Natural killer cell (primary cell): Measurements from ENCODE around the gene NFKBIB. TPM values are rescaled to one million over a fixed set of nuclear protein-coding genes. Genes with fewer than 3 reads are reported as not detected.

Source experiments
- ATAC-seq, 3 donors: fragments of 150-1000 bp in 2 of 3; fragments of 200-7000 bp in 1 of 3; cut with Tn5 transposase; 1 replicate in 1 of 3; 2 replicates in 2 of 3; pipeline ENCODE4 v1.10.0; 2021; ENCODE audit warnings: mild to moderate bottlenecking in 2 of 3, moderate library complexity in 2 of 3
- DNase-seq, 2 donors: peaks; one replicate each; pipeline versions ENCODE4 v3.0.0 to v3.0.0-alpha.2; 2013 to 2021; ENCODE audit warnings: mixed read lengths in 1 of 2
- H3K27ac ChIP-seq: one replicate; pipeline ENCODE4 v1.5.1; 2013; ENCODE audit warnings: mild to moderate bottlenecking, low read length
- H3K27me3 ChIP-seq: one replicate; pipeline ENCODE4 v1.6.1; 2013; ENCODE audit warnings: low read length; ENCODE audit not compliant: control insufficient read depth, insufficient read depth
- H3K36me3 ChIP-seq: one replicate; pipeline ENCODE4 v1.6.1; 2013; ENCODE audit warnings: low read length; ENCODE audit not compliant: control insufficient read depth, insufficient read depth
- H3K4me1 ChIP-seq: one replicate; pipeline ENCODE4 v1.6.1; 2013; ENCODE audit warnings: low read length; ENCODE audit not compliant: control insufficient read depth, insufficient read depth
- H3K4me3 ChIP-seq: one replicate; pipeline ENCODE4 v1.5.1; 2013; ENCODE audit warnings: low read length
- H3K9me3 ChIP-seq: one replicate; pipeline ENCODE4 v1.6.1; 2013; ENCODE audit warnings: low read length; ENCODE audit not compliant: control insufficient read depth, insufficient read depth
- H3K27ac Mint-ChIP-seq, 2 donors: one replicate each; pipeline ENCODE4 v1.8.0; 2022; ENCODE audit warnings: mild to moderate bottlenecking in 2 of 2, mixed read lengths in 2 of 2, moderate library complexity in 1 of 2
- H3K27me3 Mint-ChIP-seq, 2 donors: one replicate each; pipeline ENCODE4 v1.8.0; 2022; ENCODE audit warnings: low read depth in 2 of 2, mixed read lengths in 2 of 2
- H3K36me3 Mint-ChIP-seq: one replicate; pipeline ENCODE4 v1.8.0; 2022; ENCODE audit warnings: mixed read lengths
- H3K4me1 Mint-ChIP-seq, 2 donors: one replicate each; pipeline ENCODE4 v1.8.0; 2022; ENCODE audit warnings: mixed read lengths in 2 of 2
- H3K4me3 Mint-ChIP-seq: one replicate; pipeline ENCODE4 v1.8.0; 2022; ENCODE audit warnings: mild to moderate bottlenecking, moderate library complexity, mixed read lengths
- H3K9me3 Mint-ChIP-seq, 2 donors: one replicate each; pipeline ENCODE4 v1.8.0; 2022; ENCODE audit warnings: mixed read lengths in 2 of 2
- CTCF ChIP-seq: fragments of 200-600 bp; IDR thresholded peaks from one replicate; pipeline ENCODE4 v1.8.0; 2022; ENCODE audit warnings: antibody characterized with exemption
- WGBS: methylation state at CpG from one replicate; pipeline ENCODE4 v1.1.7; 2013; ENCODE audit warnings: missing lambda C conversion rate; ENCODE audit not compliant: insufficient coverage; 5-methylcytosine and 5-hydroxymethylcytosine counted together
- intact Hi-C: fragments of 100-400 bp; cut with micrococcal nuclease; formaldehyde crosslinking; loops from one replicate; pipeline ENCODE4 v1.14.2; 2022
- total RNA-seq, 4 donors: library from RNA; stranded (reverse); fragments of 120-200 nt in 1 of 4; gene quantifications; one replicate each; pipeline versions ENCODE4 v1.2.3 to v1.2.4, GENCODE V29; 2013 to 2022

The NFKBIB gene
- total RNA-seq, 3 donors from 2014 or later (not counting 1 experiment from before 2014, with no cell fraction given) = 78.0 to 125 (median 118) TPM

DNA sequence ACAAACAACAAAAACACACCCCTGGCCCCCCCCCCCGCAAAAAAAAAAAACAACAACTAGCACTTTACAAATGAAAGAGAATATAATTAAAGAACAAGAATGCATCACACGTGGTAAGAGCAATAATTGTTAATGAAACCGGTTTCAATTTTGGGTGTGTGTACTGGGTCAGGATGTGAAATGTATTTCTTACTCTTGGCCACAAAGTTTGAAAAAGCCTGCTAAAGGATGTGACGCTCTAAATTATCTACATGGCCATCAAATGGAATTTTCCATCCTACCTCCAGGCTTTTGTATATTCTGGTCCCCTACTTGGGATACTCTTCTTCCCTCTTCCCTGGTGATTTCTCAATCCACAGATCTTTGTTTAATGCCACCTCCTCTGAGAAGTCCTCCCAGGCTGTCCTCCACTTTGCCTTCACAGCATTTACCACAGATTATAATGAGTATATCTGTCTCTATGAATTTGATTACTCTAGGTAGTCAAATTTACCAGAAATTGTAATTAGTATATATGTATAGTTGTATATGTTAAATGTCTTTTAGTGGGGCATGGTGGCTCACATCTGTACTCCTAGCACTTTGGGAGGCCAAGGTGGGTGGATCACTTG, 28.7 kb downstream of the NFKBIB start:
- ATAC-seq (peak in 2 of 3 donors; percentile 9 to 19), DNase-seq (peak in 1 of 2 donors; percentile 60)
- H3K9me3 Mint-ChIP-seq = no peaks in the 10 kb centered on the region
- TF ChIP-seq CTCF = no peak
- peaks cover 13% of the 10 kb centered on the region for H3K36me3 ChIP-seq
- H3K4me1 ChIP-seq = peaks cover 79% of the 10 kb centered on the region
- peaks cover 51 to 81% of the 10 kb centered on the region in 2 donors for H3K4me1 Mint-ChIP-seq
- 37% methylated on average over 3 of the region's 4 CpGs for WGBS
- no peaks in the 10 kb centered on the region for H3K9me3 ChIP-seq
- H3K36me3 Mint-ChIP-seq = no peaks in the 10 kb centered on the region
- no peaks in the 10 kb centered on the region for H3K27me3 ChIP-seq
- H3K4me3 Mint-ChIP-seq = peak overlapping the region; percentile 75
- H3K4me3 ChIP-seq = no peak overlapping the region
- H3K27ac Mint-ChIP-seq = peak overlapping the region; percentile 91 to 99
- intact Hi-C loops = no loop called here
- peak overlapping the region; percentile 84 for H3K27ac ChIP-seq
- H3K27me3 Mint-ChIP-seq = no peaks in the 10 kb centered on the region

DNA sequence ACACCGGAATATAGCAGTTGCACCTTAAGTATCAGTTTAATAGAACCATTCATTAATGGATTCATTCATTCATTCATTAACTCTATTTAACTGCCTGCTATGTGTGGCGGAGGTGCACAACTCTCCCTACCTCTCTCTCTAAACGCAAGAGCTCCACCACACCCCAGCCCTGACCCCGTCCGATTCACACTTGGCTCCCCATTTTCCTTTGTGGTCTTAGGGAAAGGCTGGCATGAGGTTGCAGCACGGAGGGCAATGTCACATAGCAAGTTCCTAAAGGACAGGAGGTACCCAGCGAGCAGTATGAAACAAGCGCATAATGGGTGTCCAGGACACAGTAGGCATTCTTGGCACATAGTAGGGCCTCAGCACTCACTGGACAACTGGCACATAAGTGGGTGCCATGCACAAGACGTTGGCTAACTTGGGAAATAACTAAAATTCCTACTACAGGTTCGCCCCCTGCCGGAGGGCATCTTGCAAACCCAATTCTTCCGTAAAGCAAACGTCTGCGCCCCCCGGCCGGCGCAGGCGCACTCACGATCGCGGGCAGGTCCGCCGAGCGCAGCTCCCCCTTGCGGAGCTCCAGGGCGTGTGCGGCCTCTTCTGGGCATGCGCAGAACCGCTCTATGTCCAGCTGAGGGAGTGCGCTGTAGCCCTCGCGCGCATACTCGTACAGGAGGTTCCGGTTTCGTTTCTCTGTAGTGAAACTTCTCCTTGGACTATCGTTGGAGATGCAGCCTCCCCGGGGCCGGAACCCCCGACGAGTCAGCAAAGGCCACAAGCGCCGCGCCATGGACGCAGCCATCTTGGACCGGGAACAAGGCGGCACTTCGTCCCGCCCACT, 30.4 kb downstream of the NFKBIB start, which contains the start of gene SARS2:
SARS2 (minus strand) TSS at position 835 of the 847 bp plus-strand sequence; CDS start at position 808, 27 bp downstream.
- TF ChIP-seq CTCF = peak; percentile 100
- peaks cover 18% of the 10 kb centered on the region for H3K36me3 ChIP-seq
- intact Hi-C loops = loop anchor here (1.0 to 10.0 kb wide), 8 partner anchors 31 to 527 kb away; partner anchors contain the start of genes ECH1, FAM98C, NFKBIB and SIRT2
- DNase-seq (peak in 1 of 2 donors; percentile 97), ATAC-seq (peak; percentile 67 to 87 (median 68))
- peaks cover 52 to 70% of the 10 kb centered on the region in 2 donors for H3K4me1 Mint-ChIP-seq
- peak within 1 kb of the TSS; percentile 91 to 99 for H3K27ac Mint-ChIP-seq
- H3K27me3 ChIP-seq = no peaks in the 10 kb centered on the region
- no peaks in the 10 kb centered on the region for H3K9me3 ChIP-seq
- H3K27me3 Mint-ChIP-seq = no peaks in the 10 kb centered on the region
- H3K27ac ChIP-seq = peak within 1 kb of the TSS; percentile 84
- H3K4me1 ChIP-seq = peaks cover 63% of the 10 kb centered on the region
- H3K4me3 Mint-ChIP-seq = peak within 1 kb of the TSS; percentile 96
- H3K9me3 Mint-ChIP-seq = no peaks in the 10 kb centered on the region
- 2% methylated on average over 49 of the region's 49 CpGs for WGBS
- peak within 1 kb of the TSS; percentile 71 for H3K4me3 ChIP-seq
- no peaks in the 10 kb centered on the region for H3K36me3 Mint-ChIP-seq

DNA sequence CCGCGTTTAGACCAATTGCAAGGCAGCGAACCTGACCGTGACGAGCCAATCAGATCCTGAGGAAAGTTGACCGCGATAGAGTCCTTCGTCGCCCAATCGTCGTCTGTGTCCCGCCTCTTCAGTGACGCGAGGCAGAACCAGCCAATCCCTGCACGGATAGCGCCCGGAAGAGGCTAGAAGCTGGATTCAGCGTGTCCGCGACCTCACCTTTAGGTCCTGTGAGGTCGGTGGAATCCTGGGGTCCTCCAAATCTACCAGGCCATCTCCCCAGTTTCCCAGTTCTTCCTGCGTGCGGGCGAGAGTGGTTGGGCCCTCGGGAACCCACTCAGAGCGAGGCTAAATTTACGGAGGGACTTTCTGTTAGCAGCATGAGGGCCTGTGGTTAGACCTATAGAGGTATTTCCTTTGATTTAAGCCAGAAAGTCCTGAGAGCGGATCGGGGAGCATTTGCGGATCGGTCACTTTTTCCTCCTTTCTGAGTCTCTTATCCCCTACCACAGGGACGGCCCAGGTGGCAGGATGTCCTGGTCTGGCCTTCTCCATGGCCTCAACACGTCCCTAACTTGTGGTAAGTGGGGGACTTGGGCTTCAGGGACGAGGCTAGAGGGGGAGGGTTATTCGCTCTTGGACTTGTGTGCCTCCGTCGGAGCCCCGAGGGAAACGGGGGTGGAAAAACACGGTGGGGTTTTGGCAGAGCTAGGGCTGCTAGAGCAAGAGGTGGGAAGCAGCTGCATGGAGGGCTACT, 31.2 kb downstream of the NFKBIB start, which contains the start of gene MRPS12:
MRPS12 (plus strand) TSS at position 169 of the 745 bp plus-strand sequence; CDS start at position 520, 351 bp downstream.
- no peak for TF ChIP-seq CTCF
- intact Hi-C loops = loop anchor here (1.0 to 10.0 kb wide), 8 partner anchors 32 to 528 kb away; partner anchors contain the start of genes ECH1, FAM98C, NFKBIB and SIRT2
- Mint-ChIP-seq H3K9me3 (no peaks in the 10 kb centered on the region), H3K4me1 (peaks cover 52 to 66% of the 10 kb centered on the region in 2 donors), H3K36me3 (no peaks in the 10 kb centered on the region), H3K4me3 (peak within 1 kb of the TSS; percentile 96), H3K27me3 (no peaks in the 10 kb centered on the region), H3K27ac (peak within 1 kb of the TSS; percentile 91 to 99)
- WGBS = 0% methylated on average over 38 of the region's 40 CpGs
- H3K4me1 ChIP-seq = peaks cover 55% of the 10 kb centered on the region
- H3K9me3 ChIP-seq = no peaks in the 10 kb centered on the region
- H3K4me3 ChIP-seq = peak within 1 kb of the TSS; percentile 71
- no peaks in the 10 kb centered on the region for H3K27me3 ChIP-seq
- ATAC-seq (peak; percentile 85 to 95 (median 88)), DNase-seq (peak; percentile 99 to 100)
- peak within 1 kb of the TSS; percentile 84 for H3K27ac ChIP-seq
- peaks cover 14% of the 10 kb centered on the region for H3K36me3 ChIP-seq
